ENCODE data around the gene ARL4A. TPM values are rescaled to one million over a fixed set of nuclear protein-coding genes. Genes with fewer than 3 reads are reported as not detected.

ARL4A gene
- total RNA-seq, 1 experiment from 2014 or later, result 32.2 TPM

- no peak for DNase-seq (ENCODE audit: low read depth, low spot score)
- in situ Hi-C loops (cut with HindIII; ENCODE audit: low pct_unique_long_range_greater_than_20kb, low sequenced_read_pairs), result no loop called here
Measured at GRCh38 chr7:12731775-12732174, 44.3 kb downstream of the ARL4A start.

DNA sequence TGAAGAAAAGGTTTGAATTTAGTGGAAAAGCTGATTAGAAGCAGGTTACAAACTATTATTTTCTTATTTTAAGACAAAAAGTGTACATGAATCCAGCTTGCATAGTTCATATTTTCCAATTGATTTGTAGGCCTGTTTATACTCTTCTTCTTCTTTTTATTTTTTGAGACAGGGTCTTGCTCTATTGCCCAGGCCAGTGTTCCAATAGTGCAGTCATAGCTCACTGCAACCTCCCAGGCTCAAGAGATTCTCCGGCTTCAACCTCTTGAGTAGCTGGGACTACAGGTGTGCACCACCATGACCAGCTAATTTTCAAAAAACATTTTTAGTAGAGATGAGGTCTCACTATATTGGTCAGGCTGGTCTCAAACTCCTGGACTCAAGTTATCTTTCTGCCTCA lies 45.0 kb downstream of the ARL4A start:
- in situ Hi-C loops (cut with HindIII; ENCODE audit: low pct_unique_long_range_greater_than_20kb, low sequenced_read_pairs), result no loop called here

DNA sequence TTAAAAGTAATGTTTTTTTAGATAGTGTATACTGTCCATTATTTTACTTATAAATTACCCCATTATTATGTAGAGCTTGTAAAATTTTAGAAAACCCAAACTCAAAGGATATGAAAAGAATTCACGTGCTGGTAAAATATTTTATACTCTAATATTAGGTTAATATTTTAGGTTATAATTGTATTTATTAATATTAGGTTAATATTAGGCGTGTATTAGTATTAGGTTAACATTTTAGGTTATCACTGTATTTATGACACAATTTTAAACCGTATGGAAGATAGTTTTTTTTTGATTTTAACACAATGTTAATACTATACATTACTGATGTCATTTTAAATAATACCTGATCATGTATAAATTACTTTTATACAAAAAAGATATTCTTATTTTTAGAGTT lies 48.5 kb downstream of the ARL4A start:
- no peak for DNase-seq (ENCODE audit: low read depth, low spot score)
- in situ Hi-C loops (cut with HindIII; ENCODE audit: low pct_unique_long_range_greater_than_20kb, low sequenced_read_pairs), result no loop called here

More for the DNA sequence above, 45.0 kb downstream of the ARL4A start:
- DNase-seq (ENCODE audit: low read depth, low spot score), result no peak

- in situ Hi-C loops (cut with HindIII; ENCODE audit: low pct_unique_long_range_greater_than_20kb, low sequenced_read_pairs), result no loop called here
- no peak for DNase-seq (ENCODE audit: low read depth, low spot score)
Measured at GRCh38 chr7:12737373-12737772, 49.9 kb downstream of the ARL4A start.

- DNase-seq (ENCODE audit: low read depth, low spot score), result no peak
- in situ Hi-C loops (cut with HindIII; ENCODE audit: low pct_unique_long_range_greater_than_20kb, low sequenced_read_pairs), result no loop called here
Measured at GRCh38 chr7:12737836-12738235, 50.4 kb downstream of the ARL4A start.

- DNase-seq (ENCODE audit: low read depth, low spot score), result no peak
- in situ Hi-C loops (cut with HindIII; ENCODE audit: low pct_unique_long_range_greater_than_20kb, low sequenced_read_pairs), result no loop called here
Measured at GRCh38 chr7:12738665-12739064, 51.2 kb downstream of the ARL4A start.

Small RNA genes lying within 50 kb of the gene (small RNA-seq; reads per million reads assigned to genes)
- 0 reads per million in 2 experiments for gene RF00264

Other genes with a start within 250 kb of the ARL4A start
- 0.34 and 0.59 TPM in 2 replicates for gene SCIN, start 116.9 kb upstream of the ARL4A start, total RNA-seq (2014; rRNA removed; shearing (Covaris generic))